Measurements from ENCODE around the gene PTPN20. TPM values are rescaled to one million over a fixed set of nuclear protein-coding genes. Genes with fewer than 3 reads are reported as not detected.
A peak's percentile ranks its signal among the peaks of the same experiment; 100 is the strongest.
"Not testable (repeated sequence)": the region's sequence is repeated elsewhere in the genome, so short reads cannot be mapped to it uniquely, and the experiment has no call there.

PTPN20 gene
- total RNA-seq, 2 donors from 2014 or later, result 0.99 to 1.1 TPM

DNA sequence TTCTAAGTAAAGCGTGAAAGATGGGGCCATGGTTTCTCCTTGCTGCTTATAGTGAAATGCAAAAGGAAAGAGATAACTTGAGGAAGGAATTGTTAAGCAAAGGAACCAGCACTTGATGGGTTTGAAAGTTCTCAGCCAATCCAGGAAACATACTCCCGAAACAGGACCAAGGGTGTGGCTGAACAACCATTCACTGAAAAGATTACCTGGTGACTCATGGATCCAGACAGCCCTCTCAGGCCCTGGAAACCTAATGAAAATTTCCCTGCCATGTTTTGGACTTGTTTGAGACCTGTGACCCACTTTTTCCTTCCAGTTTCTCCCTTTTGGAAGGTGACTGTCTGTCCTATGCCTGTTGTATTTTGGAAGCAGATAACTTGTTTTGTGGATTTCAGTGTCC, 11.3 kb downstream of the PTPN20 start:
- H3K9me3 Mint-ChIP-seq; H3K36me3 Mint-ChIP-seq (ENCODE audit: insufficient read depth in 2 of 2); H3K27ac Mint-ChIP-seq; DNase-seq; H3K4me1 Mint-ChIP-seq (ENCODE audit: low read depth); H3K27me3 Mint-ChIP-seq (ENCODE audit: low read depth); ATAC-seq (replicated peaks in 1 of 2); H3K4me3 Mint-ChIP-seq: not testable (repeated sequence)

GRCh38 chr10:46925156-46925555, 13.9 kb downstream of the PTPN20 start:
- H3K9me3 Mint-ChIP-seq; H3K27ac Mint-ChIP-seq; H3K36me3 Mint-ChIP-seq (ENCODE audit: insufficient read depth in 2 of 2); H3K4me1 Mint-ChIP-seq (ENCODE audit: low read depth); H3K4me3 Mint-ChIP-seq; ATAC-seq (replicated peaks in 1 of 2); DNase-seq; H3K27me3 Mint-ChIP-seq (ENCODE audit: low read depth): not testable (repeated sequence)

GRCh38 chr10:46925853-46926252, 14.6 kb downstream of the PTPN20 start:
- not testable (repeated sequence) for H3K27me3 Mint-ChIP-seq (ENCODE audit: low read depth); H3K36me3 Mint-ChIP-seq (ENCODE audit: insufficient read depth in 2 of 2); H3K27ac Mint-ChIP-seq; H3K4me3 Mint-ChIP-seq; H3K9me3 Mint-ChIP-seq; H3K4me1 Mint-ChIP-seq (ENCODE audit: low read depth); ATAC-seq (replicated peaks in 1 of 2); DNase-seq

DNA sequence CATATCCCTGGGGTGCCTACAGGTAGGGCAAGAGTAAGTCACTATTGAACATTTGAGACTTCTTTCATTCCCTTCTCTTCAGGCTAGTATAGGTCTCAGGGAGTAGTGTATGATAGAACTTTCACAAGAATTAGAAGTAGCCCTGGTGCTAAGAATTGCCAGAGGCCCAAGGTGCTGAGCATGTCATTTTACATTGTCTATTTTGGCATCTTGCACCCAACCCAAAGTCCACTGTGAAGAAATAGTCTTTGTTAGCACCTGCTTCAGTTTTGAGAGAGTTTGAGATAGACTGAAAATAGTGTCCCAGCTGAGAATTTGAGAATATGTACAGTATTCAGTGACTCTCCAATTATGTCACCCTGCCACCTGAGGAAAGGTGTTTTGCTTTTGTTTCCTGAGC, 17.6 kb downstream of the PTPN20 start:
- DNase-seq; ATAC-seq (replicated peaks in 1 of 2); H3K9me3 Mint-ChIP-seq; H3K4me1 Mint-ChIP-seq (ENCODE audit: low read depth); H3K27me3 Mint-ChIP-seq (ENCODE audit: low read depth); H3K27ac Mint-ChIP-seq; H3K36me3 Mint-ChIP-seq (ENCODE audit: insufficient read depth in 2 of 2); H3K4me3 Mint-ChIP-seq: not testable (repeated sequence)

DNA sequence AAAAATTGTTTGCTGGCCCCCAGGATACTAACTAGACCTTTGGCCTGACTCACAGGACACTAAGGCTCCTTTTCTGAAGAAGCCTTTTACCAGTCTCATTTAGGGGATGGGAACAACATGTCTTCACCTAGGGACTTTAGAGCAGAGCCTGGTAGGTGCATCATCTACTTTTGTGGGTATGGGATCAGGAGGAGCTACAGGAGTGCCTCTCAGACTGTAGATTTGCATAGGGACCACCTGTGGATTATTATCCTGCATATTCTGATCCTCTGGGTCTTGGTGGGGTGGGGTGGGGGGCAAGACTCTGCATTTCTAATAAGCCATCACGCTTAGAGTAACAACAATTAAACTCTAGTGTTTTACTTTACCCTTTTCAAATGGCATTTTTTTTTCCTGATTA, 21.2 kb downstream of the PTPN20 start:
- not testable (repeated sequence) for H3K9me3 Mint-ChIP-seq; ATAC-seq (replicated peaks in 1 of 2); H3K27ac Mint-ChIP-seq; H3K27me3 Mint-ChIP-seq (ENCODE audit: low read depth); DNase-seq; H3K4me3 Mint-ChIP-seq; H3K4me1 Mint-ChIP-seq (ENCODE audit: low read depth); H3K36me3 Mint-ChIP-seq (ENCODE audit: insufficient read depth in 2 of 2)

GRCh38 chr10:46941091-46941490, 29.9 kb downstream of the PTPN20 start:
- not testable (repeated sequence) for H3K36me3 Mint-ChIP-seq (ENCODE audit: insufficient read depth in 2 of 2); H3K27me3 Mint-ChIP-seq (ENCODE audit: low read depth); H3K9me3 Mint-ChIP-seq; H3K4me3 Mint-ChIP-seq; H3K4me1 Mint-ChIP-seq (ENCODE audit: low read depth); DNase-seq; H3K27ac Mint-ChIP-seq
- peak; percentile 22 to 58 for ATAC-seq (replicated peaks in 1 of 2)

- not testable (repeated sequence) for H3K9me3 Mint-ChIP-seq; DNase-seq; H3K4me1 Mint-ChIP-seq (ENCODE audit: low read depth); H3K36me3 Mint-ChIP-seq (ENCODE audit: insufficient read depth in 2 of 2); ATAC-seq (replicated peaks in 1 of 2); H3K27ac Mint-ChIP-seq; H3K27me3 Mint-ChIP-seq (ENCODE audit: low read depth); H3K4me3 Mint-ChIP-seq
These were observed 37.7 kb downstream of the PTPN20 start for GRCh38 chr10:46948687-46949518.

DNA sequence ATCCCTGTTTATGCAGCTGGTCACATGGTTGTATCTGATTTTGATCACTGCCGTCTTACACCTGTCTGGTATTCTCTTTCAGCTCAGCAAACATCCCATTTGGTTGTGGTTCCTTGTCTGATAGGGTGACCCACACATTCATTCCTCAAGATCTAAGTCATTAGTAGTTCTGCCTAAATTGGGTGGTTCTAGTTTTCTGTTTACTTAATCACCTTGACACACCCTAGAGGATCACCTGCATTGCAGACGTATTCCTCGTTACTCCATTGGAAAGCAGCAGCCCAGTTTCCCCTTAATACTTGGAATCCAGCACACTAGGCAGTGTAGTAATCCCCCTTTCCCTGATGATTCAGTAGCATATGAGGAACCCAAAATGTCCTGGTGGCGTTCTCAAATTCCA, 41.3 kb downstream of the PTPN20 start:
- not testable (repeated sequence) for DNase-seq; H3K4me1 Mint-ChIP-seq (ENCODE audit: low read depth); ATAC-seq (replicated peaks in 1 of 2); H3K9me3 Mint-ChIP-seq; H3K27me3 Mint-ChIP-seq (ENCODE audit: low read depth); H3K27ac Mint-ChIP-seq; H3K4me3 Mint-ChIP-seq; H3K36me3 Mint-ChIP-seq (ENCODE audit: insufficient read depth in 2 of 2)

DNA sequence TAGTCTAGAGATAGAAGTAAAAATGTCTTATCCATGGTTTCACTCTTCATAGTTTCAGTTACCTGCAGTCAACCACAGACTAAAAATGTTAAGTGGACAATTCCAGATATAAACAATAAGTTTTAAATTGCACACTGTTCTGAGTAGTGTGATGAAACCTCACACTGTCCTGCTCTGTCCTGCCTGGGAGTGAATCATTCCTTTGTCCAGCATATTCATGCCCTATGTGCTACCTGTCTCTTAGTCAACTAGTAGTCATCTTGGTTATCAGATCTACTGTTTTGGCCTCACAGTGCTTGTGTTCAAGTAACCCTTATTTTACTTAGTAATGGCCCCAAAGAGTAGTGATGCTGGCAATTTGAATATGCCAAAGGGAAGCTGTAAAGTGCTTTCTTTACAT, 49.5 kb downstream of the PTPN20 start:
- not testable (repeated sequence) for H3K36me3 Mint-ChIP-seq (ENCODE audit: insufficient read depth in 2 of 2); H3K9me3 Mint-ChIP-seq; H3K27me3 Mint-ChIP-seq (ENCODE audit: low read depth); H3K4me3 Mint-ChIP-seq; DNase-seq; ATAC-seq (replicated peaks in 1 of 2); H3K4me1 Mint-ChIP-seq (ENCODE audit: low read depth); H3K27ac Mint-ChIP-seq

- H3K27me3 Mint-ChIP-seq (ENCODE audit: low read depth); ATAC-seq (replicated peaks in 1 of 2); H3K36me3 Mint-ChIP-seq (ENCODE audit: insufficient read depth in 2 of 2); DNase-seq; H3K9me3 Mint-ChIP-seq; H3K27ac Mint-ChIP-seq; H3K4me3 Mint-ChIP-seq; H3K4me1 Mint-ChIP-seq (ENCODE audit: low read depth): not testable (repeated sequence)
These were observed 52.1 kb downstream of the PTPN20 start for GRCh38 chr10:46963356-46963755.

DNA sequence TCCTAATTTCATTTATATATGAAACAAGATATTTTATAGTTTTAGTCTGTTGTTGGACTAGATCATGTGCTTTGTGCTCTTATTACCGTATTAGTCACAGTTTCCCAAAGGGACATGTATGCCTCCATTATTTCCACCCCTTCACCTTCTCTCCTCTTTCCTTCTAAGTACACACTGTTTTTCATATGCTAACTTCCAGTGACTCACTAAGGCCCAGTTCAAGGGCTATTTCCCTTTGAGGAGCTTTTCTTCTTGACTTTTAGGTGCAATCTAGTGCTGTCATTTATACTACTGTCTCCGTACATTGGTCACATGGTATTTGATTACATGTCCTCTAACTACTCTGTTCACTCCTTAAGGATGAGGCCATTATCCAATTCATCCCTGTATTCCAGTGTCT, 55.8 kb downstream of the PTPN20 start:
- not testable (repeated sequence) for H3K9me3 Mint-ChIP-seq; H3K4me3 Mint-ChIP-seq; H3K4me1 Mint-ChIP-seq (ENCODE audit: low read depth); ATAC-seq (replicated peaks in 1 of 2); H3K36me3 Mint-ChIP-seq (ENCODE audit: insufficient read depth in 2 of 2); H3K27ac Mint-ChIP-seq; DNase-seq; H3K27me3 Mint-ChIP-seq (ENCODE audit: low read depth)

- not testable (repeated sequence) for H3K36me3 Mint-ChIP-seq (ENCODE audit: insufficient read depth in 2 of 2); H3K27me3 Mint-ChIP-seq (ENCODE audit: low read depth); ATAC-seq (replicated peaks in 1 of 2); H3K4me3 Mint-ChIP-seq; H3K9me3 Mint-ChIP-seq; H3K27ac Mint-ChIP-seq; DNase-seq; H3K4me1 Mint-ChIP-seq (ENCODE audit: low read depth)
These were observed 69.0 kb downstream of the PTPN20 start for GRCh38 chr10:46980223-46980622.

DNA sequence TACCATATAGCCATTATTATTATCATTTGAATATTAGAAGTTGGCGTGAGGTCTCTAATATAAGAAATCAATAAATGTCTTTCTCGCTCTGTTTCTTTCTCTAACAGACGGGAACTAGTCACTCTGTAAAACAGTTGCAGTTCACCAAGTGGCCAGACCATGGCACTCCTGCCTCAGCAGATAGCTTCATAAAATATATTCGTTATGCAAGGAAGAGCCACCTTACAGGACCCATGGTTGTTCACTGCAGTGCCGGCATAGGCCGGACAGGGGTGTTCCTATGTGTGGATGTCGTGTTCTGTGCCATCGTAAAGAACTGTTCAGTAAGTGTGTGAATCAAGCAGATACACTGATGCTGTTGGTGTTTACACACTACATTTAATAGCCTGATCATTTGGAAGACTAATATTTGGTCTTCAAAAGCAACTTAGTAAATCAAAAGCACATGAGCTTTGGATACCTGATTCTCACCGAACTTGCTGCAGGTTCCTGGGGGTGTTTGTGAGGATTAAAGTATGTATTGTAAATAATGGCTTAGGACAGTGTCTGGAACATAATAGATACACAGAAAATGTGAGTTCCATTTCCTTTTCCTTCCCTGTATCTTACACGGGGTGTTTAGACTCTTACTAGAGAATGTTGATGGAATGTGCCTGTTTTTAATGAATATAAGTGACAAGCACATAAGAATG, 76.2 kb downstream of the PTPN20 start:
- H3K27me3 Mint-ChIP-seq (ENCODE audit: low read depth); H3K4me3 Mint-ChIP-seq; H3K27ac Mint-ChIP-seq; H3K36me3 Mint-ChIP-seq (ENCODE audit: insufficient read depth in 2 of 2); H3K9me3 Mint-ChIP-seq; DNase-seq; H3K4me1 Mint-ChIP-seq (ENCODE audit: low read depth): not testable (repeated sequence)
- ATAC-seq (replicated peaks in 1 of 2), result peak; percentile 90 to 95

Data from activated T-cell treated with anti-CD3 and anti-CD28 coated beads, Interleukin-2, amount 50 U/mL, for 72 hours (primary cell).